Parathyroid adenoma (tissue), 2 donors: ENCODE results near the gene TMEM62.

Experiments
- H2AFZ ChIP-seq: fragments of 300-600 bp; sonication (generic); one replicate; pipeline ENCODE4 v1.7.0; 2017; ENCODE audit warnings: antibody characterized with exemption, mild to moderate bottlenecking
- H3K27ac ChIP-seq: fragments of 300-600 bp; sonication (generic); one replicate; pipeline ENCODE4 v1.7.0; 2017
- H3K27me3 ChIP-seq: fragments of 300-600 bp; sonication (generic); one replicate; pipeline ENCODE4 v1.7.0; 2017; ENCODE audit warnings: low read length; ENCODE audit not compliant: control insufficient read depth, insufficient read depth
- H3K36me3 ChIP-seq: fragments of 300-600 bp; sonication (generic); one replicate; pipeline ENCODE4 v1.7.0; 2017; ENCODE audit warnings: low read length; ENCODE audit not compliant: control insufficient read depth, insufficient read depth
- H3K4me1 ChIP-seq: fragments of 300-600 bp; sonication (generic); one replicate; pipeline ENCODE4 v1.7.0; 2017; ENCODE audit warnings: control low read depth
- H3K4me2 ChIP-seq: fragments of 300-600 bp; sonication (generic); one replicate; pipeline ENCODE4 v1.7.0; 2017; ENCODE audit warnings: low read length
- H3K4me3 ChIP-seq: fragments of 300-600 bp; sonication (generic); one replicate; pipeline ENCODE4 v1.7.0; 2017; ENCODE audit warnings: low read depth, low read length
- H3K79me2 ChIP-seq: fragments of 300-600 bp; sonication (generic); one replicate; pipeline ENCODE4 v1.7.0; 2017; ENCODE audit warnings: control low read depth
- H3K9ac ChIP-seq: fragments of 300-600 bp; sonication (generic); one replicate; pipeline ENCODE4 v1.7.0; 2017; ENCODE audit warnings: mild to moderate bottlenecking
- H3K9me3 ChIP-seq: fragments of 300-600 bp; sonication (generic); one replicate; pipeline ENCODE4 v1.7.0; 2017; ENCODE audit warnings: low read length; ENCODE audit not compliant: control insufficient read depth
- CTCF ChIP-seq: fragments of 300-600 bp; sonication (generic); IDR thresholded peaks from one replicate; pipeline ENCODE4 v1.7.0; 2017; ENCODE audit warnings: antibody characterized with exemption, mild to moderate bottlenecking
- donor health status: primary hyperparathyroidism.

Gene TMEM62

GRCh38 chr15:43099105-43099845 lies 34.1 kb upstream of the TMEM62 start:
- Histone ChIP-seq H3K9me3 (no peaks in the 10 kb centered on the region), H3K27me3 (no peaks in the 10 kb centered on the region), H3K27ac (no peak overlapping the region), H3K4me1 (no peaks in the 10 kb centered on the region), H3K4me2 (no peak overlapping the region), H3K9ac (no peak overlapping the region), H2AFZ (no peak overlapping the region), H3K36me3 (no peaks in the 10 kb centered on the region), H3K79me2 (no peaks in the 10 kb centered on the region), H3K4me3 (no peak overlapping the region)
- TF ChIP-seq CTCF = no peak

GRCh38 chr15:43100971-43101370 lies 32.4 kb upstream of the TMEM62 start:
- Histone ChIP-seq H3K4me2 (no peak overlapping the region), H2AFZ (no peak overlapping the region), H3K36me3 (no peaks in the 10 kb centered on the region), H3K27ac (no peak overlapping the region), H3K4me3 (no peak overlapping the region), H3K9ac (no peak overlapping the region), H3K27me3 (no peaks in the 10 kb centered on the region), H3K4me1 (no peaks in the 10 kb centered on the region), H3K9me3 (no peaks in the 10 kb centered on the region), H3K79me2 (peaks cover 7% of the 10 kb centered on the region)
- TF ChIP-seq CTCF = no peak

GRCh38 chr15:43102187-43102586 lies 31.2 kb upstream of the TMEM62 start:
- H3K79me2 ChIP-seq = peaks cover 11% of the 10 kb centered on the region

GRCh38 chr15:43103907-43104306 lies 29.5 kb upstream of the TMEM62 start:
- no peaks in the 10 kb centered on the region for H3K9me3 ChIP-seq
- TF ChIP-seq CTCF = no peak
- no peak overlapping the region for H2AFZ ChIP-seq
- H3K9ac ChIP-seq = no peak overlapping the region
- H3K79me2 ChIP-seq = peaks cover 11% of the 10 kb centered on the region
- H3K4me1 ChIP-seq = no peaks in the 10 kb centered on the region
- no peaks in the 10 kb centered on the region for H3K27me3 ChIP-seq
- H3K27ac ChIP-seq = no peak overlapping the region
- no peak overlapping the region for H3K4me2 ChIP-seq
- H3K36me3 ChIP-seq = no peaks in the 10 kb centered on the region
- no peak overlapping the region for H3K4me3 ChIP-seq

More at GRCh38 chr15:43102187-43102586, 31.2 kb upstream of the TMEM62 start:
- Histone ChIP-seq H2AFZ (no peak overlapping the region), H3K4me3 (no peak overlapping the region), H3K9me3 (no peaks in the 10 kb centered on the region), H3K9ac (no peak overlapping the region), H3K4me2 (no peak overlapping the region), H3K27ac (no peak overlapping the region), H3K36me3 (no peaks in the 10 kb centered on the region), H3K27me3 (no peaks in the 10 kb centered on the region), H3K4me1 (no peaks in the 10 kb centered on the region)
- no peak for TF ChIP-seq CTCF

DNA sequence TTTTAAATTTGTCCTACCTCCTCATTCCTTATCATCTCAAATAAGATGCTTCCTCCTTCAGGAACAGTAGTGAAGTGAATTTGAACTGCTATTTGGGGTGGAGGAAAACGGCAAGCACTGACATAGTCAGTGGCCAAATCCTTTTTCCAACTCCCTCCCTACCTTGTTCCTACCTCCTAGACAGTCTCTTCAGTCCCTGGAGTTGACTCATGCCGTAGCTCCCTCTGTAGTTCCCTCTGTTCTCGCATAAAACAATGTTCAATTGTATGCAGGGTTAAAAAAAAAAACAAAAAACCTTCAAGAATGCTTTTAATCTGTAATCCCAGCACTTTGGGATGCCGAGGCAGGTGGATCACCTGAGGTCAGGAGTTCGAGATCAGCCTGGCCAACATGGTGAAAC lies 29.0 kb upstream of the TMEM62 start:
- no peak overlapping the region for H2AFZ ChIP-seq
- TF ChIP-seq CTCF = no peak
- no peak overlapping the region for H3K4me3 ChIP-seq
- H3K4me1 ChIP-seq = no peaks in the 10 kb centered on the region
- H3K9me3 ChIP-seq = no peaks in the 10 kb centered on the region
- no peaks in the 10 kb centered on the region for H3K36me3 ChIP-seq
- peaks cover 11% of the 10 kb centered on the region for H3K79me2 ChIP-seq
- H3K27ac ChIP-seq = no peak overlapping the region
- no peak overlapping the region for H3K4me2 ChIP-seq
- no peak overlapping the region for H3K9ac ChIP-seq
- H3K27me3 ChIP-seq = no peaks in the 10 kb centered on the region
